Pancreas (tissue), 10 donors: ENCODE measurements around the gene ZNF385B. TPM values are rescaled to one million over a fixed set of nuclear protein-coding genes. Genes with fewer than 3 reads are reported as not detected.

Source experiments
- ATAC-seq, 4 donors: fragments of 200-7000 bp; cut with Tn5 transposase; one replicate each; pipeline versions ENCODE4 v1.8.0 to v1.9.1; 2020; ENCODE audit warnings: mild to moderate bottlenecking in 4 of 4, moderate library complexity in 4 of 4
- DNase-seq, 6 donors: peaks; one replicate each; pipeline ENCODE4 v3.0.0-alpha.2; 2020
- FAIRE-seq: peaks from 2 replicates; lab custom pipeline; 2012; peaks lifted over from hg19 to GRCh38; lab: Jason Lieb, UNC
- H3K27ac ChIP-seq, 4 donors: fragments of 200-600 bp; sonication (generic); 1 replicate in 3 of 4; 2 replicates in 1 of 4; pipeline versions ENCODE4 v1.5.0 to v1.8.0; 2020
- H3K27me3 ChIP-seq, 4 donors: fragments of 200-600 bp; one replicate each; pipeline ENCODE4 v1.8.0; 2021
- H3K36me3 ChIP-seq, 3 donors: fragments of 200-600 bp; sonication (generic) in 1 of 3; one replicate each; pipeline versions ENCODE4 v1.5.0 to v1.8.0; 2020 to 2021
- H3K4me1 ChIP-seq, 3 donors: fragments of 200-600 bp; one replicate each; pipeline ENCODE4 v1.8.0; 2021
- H3K4me3 ChIP-seq, 4 donors: fragments of 200-600 bp; sonication (generic) in 2 of 4; one replicate each; pipeline versions ENCODE4 v1.5.0 to v1.8.0; 2020 to 2021
- H3K9me3 ChIP-seq, 4 donors: fragments of 200-600 bp; one replicate each; pipeline ENCODE4 v1.8.0; 2021
- WGBS, 2 donors: extraction: QIAGEN DNeasy Blood & Tissue Kit; methylation state at CpG; one replicate each; pipeline ENCODE4 v1.1.7; 2013; 5-methylcytosine and 5-hydroxymethylcytosine counted together
- intact Hi-C, 3 donors: fragments of 100-400 bp; cut with DNase I; formaldehyde crosslinking; loops; one replicate each; pipeline versions ENCODE4 v1.11.1 to v1.14.2; 2022
- polyA plus RNA-seq, 2 donors: library from polyadenylated mRNA; stranded (reverse); fragments of 200-250 nt; gene quantifications; one replicate each; pipeline ENCODE4 v1.2.3, GENCODE V29; 2013
- total RNA-seq, 6 donors: library from RNA; stranded (reverse); fragmentation: NEBNext Ultra II Directional in 4 of 6; extraction: Animal tissue kit (Norgen Biotek cat#: 25700) in 4 of 6; gene quantifications; one replicate each; pipeline versions ENCODE4 v1.2.1 to v1.2.4, GENCODE V29; 2021 to 2023
- TF ChIP-seq, protein P1 (sequence below), 4 donors: fragments of 200-600 bp; sonication (generic) in 3 of 4; IDR thresholded peaks; one replicate each; pipeline versions ENCODE4 v1.5.0 to v1.8.0; 2021; ENCODE audit warnings: antibody characterized with exemption in 4 of 4
- donor health status: healthy with polysubstance abuse.
- donor health status: DM: no; HTN: no; CAD: no; lungs with moderate emphysema.
- donor health status: DM: no; HTN: no; CAD: no.
- donor health status: control.
- donor health status: control.
- donor health status: Bipolar disorder and iron deficiency.
- donor health status: DM: yes; HTN: yes; CAD: no.
- donor health status: DM: no; HTN: no; CAD: no.
- donor health status: DM: no; HTN: no; CAD: no.
- donor health status: DM: yes; HTN: yes; CAD: no.

The ZNF385B gene
- total and polyA plus RNA-seq, 8 donors = 0.19 to 0.61 (median 0.37) TPM; not detected in 1

DNA sequence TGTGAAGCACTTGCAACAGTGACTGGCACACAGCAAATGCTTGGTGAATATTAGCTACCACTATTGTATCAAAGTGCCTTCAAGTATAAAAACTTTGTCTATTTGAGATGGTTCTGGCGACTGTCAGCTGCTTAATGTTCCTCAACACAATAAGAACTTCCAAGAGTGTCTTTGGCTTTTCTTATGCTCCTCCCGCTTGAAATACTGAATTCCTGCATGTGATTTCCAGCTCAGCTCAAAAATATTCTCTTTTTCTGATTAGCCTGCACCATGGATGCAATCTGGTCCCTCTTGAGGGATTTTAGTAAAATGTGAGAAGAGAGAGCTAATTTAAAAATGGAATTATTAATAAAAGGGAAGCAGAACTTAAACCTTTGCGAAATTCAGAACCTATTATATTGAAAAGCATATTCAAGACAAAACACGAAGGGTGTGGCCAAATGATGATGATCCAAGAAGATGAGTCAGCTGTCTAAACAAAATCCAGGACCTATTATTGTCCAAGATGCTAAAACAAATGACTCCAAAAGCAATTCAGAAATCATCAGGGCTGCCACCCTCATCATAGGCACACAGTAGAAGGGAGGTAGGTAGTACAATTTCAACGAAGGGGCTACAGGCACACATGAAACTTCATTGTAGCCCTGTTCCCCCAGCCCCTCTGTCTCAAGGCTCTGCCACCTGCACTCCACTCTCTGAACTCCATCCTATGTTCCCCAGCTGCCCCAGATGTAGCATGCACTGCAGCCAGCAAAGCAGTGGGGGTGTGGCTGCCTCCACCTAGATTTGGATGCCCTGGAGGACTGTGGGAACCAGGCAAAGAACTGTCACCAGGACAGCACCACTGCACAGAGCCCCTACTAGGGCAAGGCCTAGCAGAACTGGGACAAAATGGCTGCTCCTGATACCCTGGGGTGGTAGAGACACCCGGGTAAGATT is 190.1 kb downstream of the ZNF385B start:
- no peak overlapping the region for H3K27ac ChIP-seq
- no peak overlapping the region for H3K4me3 ChIP-seq
- intact Hi-C loops = no loop called here
- FAIRE-seq (no peak), ATAC-seq (no peak), DNase-seq (no peak)
- TF ChIP-seq, protein P1, sequence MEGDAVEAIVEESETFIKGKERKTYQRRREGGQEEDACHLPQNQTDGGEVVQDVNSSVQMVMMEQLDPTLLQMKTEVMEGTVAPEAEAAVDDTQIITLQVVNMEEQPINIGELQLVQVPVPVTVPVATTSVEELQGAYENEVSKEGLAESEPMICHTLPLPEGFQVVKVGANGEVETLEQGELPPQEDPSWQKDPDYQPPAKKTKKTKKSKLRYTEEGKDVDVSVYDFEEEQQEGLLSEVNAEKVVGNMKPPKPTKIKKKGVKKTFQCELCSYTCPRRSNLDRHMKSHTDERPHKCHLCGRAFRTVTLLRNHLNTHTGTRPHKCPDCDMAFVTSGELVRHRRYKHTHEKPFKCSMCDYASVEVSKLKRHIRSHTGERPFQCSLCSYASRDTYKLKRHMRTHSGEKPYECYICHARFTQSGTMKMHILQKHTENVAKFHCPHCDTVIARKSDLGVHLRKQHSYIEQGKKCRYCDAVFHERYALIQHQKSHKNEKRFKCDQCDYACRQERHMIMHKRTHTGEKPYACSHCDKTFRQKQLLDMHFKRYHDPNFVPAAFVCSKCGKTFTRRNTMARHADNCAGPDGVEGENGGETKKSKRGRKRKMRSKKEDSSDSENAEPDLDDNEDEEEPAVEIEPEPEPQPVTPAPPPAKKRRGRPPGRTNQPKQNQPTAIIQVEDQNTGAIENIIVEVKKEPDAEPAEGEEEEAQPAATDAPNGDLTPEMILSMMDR (IDR thresholded peaks at IDR 0.05) = no peak
- H3K9me3 ChIP-seq = peaks cover 0 to 4% (median 0%) of the 10 kb centered on the region in 4 donors
- no peaks in the 10 kb centered on the region for H3K36me3 ChIP-seq
- WGBS, 2 donors = 76 to 83% methylated on average over 6 of the region's 6 CpGs
- no peaks in the 10 kb centered on the region for H3K4me1 ChIP-seq
- H3K27me3 ChIP-seq = no peaks in the 10 kb centered on the region

DNA sequence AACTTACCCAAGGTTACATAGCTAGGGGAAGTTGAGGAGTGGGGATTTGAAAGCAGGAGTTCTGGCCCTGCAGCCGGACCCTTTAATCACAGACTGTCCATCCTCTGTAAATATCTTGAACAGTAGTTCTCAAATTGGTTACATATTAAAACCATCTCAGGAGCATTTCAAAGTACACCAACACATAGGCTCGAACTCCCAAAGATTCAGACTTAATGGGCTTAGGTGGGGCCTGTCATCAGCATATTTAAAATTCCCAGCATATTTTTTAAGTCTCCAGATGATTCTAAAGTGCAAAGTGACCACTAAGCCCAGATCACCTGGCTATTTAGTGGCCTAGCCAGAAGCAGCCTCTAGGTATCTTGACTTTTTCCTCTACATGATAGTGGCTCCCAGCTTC is 192.2 kb downstream of the ZNF385B start:
- H3K36me3 ChIP-seq = no peaks in the 10 kb centered on the region
- intact Hi-C loops = no loop called here
- WGBS, 2 donors = 53 to 68% methylated on average over 2 of the region's 2 CpGs
- DNase-seq (no peak), FAIRE-seq (no peak), ATAC-seq (no peak)
- H3K27me3 ChIP-seq = no peaks in the 10 kb centered on the region
- H3K4me1 ChIP-seq = no peaks in the 10 kb centered on the region
- no peak overlapping the region for H3K27ac ChIP-seq
- no peak overlapping the region for H3K4me3 ChIP-seq
- peaks cover 0 to 4% (median 0%) of the 10 kb centered on the region in 4 donors for H3K9me3 ChIP-seq
- TF ChIP-seq, protein P1 (IDR thresholded peaks at IDR 0.05) = no peak

DNA sequence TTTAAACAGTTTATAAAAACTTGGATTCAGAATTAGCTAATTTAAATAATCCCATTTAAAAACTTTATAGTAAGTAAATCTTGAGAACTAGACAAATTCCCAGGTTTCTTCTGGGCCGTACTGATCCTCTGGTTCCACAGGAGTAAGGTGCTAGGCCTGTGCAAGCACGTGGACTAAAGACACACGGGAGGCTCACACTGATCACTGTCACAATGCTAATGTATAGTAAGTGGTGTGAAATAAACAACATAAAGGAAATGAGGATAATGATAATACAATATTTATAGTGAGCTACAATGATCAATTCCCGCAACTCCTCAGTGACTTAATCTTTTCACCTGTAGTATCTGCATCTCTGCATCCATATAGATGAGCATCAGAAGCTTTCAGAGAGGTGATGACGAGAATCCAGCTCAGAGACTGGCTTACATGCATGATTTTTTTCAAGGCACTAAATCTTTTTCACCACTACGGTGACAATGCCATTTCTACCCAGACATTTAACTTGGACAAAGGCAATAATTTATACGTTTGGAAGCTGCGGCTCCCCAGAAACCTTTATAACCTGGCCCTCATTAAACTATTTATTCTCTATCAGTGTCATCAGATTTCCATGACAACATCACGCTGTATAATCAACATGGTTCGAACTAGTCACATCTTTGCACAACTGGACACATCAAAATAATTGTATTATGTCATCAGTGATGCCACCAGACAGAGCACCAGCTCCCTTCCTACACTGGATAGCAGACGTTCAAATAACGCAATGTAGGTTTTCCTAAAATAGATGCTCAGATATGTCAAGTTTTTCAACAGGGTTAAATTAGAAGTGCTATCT is 196.2 kb downstream of the ZNF385B start:
- no peak overlapping the region for H3K4me3 ChIP-seq
- no peaks in the 10 kb centered on the region for H3K9me3 ChIP-seq
- no peak overlapping the region for H3K27ac ChIP-seq
- no peaks in the 10 kb centered on the region for H3K27me3 ChIP-seq
- no peak for ATAC-seq
- WGBS, 2 donors = 85 to 86% methylated on average over 12 of the region's 12 CpGs
- H3K4me1 ChIP-seq = no peaks in the 10 kb centered on the region
- H3K36me3 ChIP-seq = no peaks in the 10 kb centered on the region
- no peak for DNase-seq
- TF ChIP-seq, protein P1 (IDR thresholded peaks at IDR 0.05) = no peak
- intact Hi-C loops = no loop called here
- FAIRE-seq = no peak

DNA sequence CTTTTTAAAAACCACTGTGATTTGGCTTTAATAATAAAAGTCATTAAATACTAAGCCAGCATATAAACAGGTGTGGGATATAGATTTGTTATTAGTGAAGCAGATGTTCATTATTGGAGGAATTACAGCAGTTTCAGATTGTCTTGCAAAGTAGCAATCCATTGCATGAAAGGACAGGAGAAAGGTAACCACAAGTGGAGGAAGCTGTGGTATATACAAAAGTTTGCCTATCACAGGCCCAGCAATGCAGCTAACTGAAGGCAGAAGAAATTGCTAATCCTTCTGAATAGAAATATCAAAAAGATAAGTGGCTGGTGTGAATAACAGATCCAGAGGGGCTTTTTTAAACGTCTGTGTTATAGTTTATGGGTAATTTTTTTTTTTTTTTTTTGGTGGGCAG is 199.4 kb downstream of the ZNF385B start:
- no peak overlapping the region for H3K27ac ChIP-seq
- FAIRE-seq (no peak), ATAC-seq (no peak), DNase-seq (no peak)
- no peaks in the 10 kb centered on the region for H3K36me3 ChIP-seq
- no peaks in the 10 kb centered on the region for H3K4me1 ChIP-seq
- no peaks in the 10 kb centered on the region for H3K9me3 ChIP-seq
- 63 to 81% methylated on average over 1 of the region's 1 CpG for WGBS, 2 donors
- H3K27me3 ChIP-seq = no peaks in the 10 kb centered on the region
- H3K4me3 ChIP-seq = no peak overlapping the region
- TF ChIP-seq, protein P1 (IDR thresholded peaks at IDR 0.05) = no peak
- intact Hi-C loops = no loop called here
